GM19395 (cell line): ENCODE measurements around the gene SNTG2.

Experiments
- ATAC-seq: cut with Tn5 transposase; IDR thresholded peaks from one replicate; pipeline ENCODE4 v1.9.1; 2021; ENCODE audit warnings: mild to moderate bottlenecking, moderate library complexity; ENCODE audit not compliant: unreplicated experiment

SNTG2 gene

GRCh38 chr2:1306014-1306686, 355.5 kb downstream of the SNTG2 start:
- no peak for ATAC-seq

DNA sequence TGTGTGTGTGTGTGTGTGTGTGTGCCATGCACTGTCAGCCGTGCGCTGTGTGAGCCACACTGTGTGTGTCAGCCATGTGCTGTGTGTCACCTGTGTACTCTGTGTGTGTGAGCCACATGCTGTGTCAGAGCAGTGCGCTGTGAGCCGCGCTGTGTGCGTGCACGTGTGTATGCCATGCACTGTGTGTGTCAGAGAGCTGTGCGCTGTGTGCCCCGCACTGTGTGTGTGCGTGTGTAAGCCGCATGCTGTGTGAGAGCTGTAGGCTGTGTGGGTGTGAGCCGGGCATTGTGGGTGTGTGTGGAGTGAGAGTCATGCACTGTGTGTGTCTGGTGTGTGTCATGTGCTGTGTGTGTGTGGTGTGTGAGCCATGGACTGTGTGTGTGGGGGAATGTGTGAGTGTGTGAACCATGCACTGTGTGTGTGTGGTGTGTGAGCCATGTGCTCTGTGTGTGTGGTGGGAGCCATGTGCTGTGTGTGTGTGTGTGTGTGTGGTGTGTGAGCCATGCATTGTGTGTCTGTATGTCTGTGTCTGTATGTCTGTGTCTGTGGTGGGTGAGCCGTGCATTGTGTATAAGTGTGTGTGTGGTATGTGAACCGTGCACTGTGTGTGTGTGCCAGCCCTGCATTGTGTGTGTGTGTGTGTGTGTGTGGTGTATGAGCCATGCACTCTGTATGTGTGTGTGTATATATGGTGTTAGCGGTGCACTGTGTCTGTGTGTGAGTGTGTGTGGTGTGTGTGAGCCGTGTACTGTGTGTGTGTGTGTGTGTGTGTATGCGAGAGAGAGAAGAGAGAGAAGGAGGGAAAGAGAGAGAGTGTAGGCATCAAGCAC, 356.3 kb downstream of the SNTG2 start:
- no peak for ATAC-seq

GRCh38 chr2:1307670-1308069, 357.0 kb downstream of the SNTG2 start:
- ATAC-seq, result no peak

DNA sequence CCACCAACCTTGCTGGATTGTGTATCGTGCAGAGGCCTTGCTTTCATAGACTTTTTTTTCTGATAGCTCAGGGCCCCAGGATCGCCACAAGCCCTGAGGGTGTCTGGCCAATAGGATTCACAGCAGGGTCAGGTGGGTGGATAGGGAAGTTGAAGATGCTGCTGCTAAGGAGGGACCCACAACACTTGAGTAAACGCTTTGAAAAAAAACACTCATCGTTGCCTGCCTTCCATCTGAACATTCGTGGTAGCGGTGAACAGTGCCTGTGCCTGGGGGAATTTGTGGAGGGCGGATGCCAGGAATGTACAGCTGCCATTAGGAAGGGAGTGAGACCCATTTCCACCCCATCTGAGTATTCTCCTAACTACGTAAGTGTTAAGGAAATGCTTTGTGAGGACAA, 358.0 kb downstream of the SNTG2 start:
- no peak for ATAC-seq

DNA sequence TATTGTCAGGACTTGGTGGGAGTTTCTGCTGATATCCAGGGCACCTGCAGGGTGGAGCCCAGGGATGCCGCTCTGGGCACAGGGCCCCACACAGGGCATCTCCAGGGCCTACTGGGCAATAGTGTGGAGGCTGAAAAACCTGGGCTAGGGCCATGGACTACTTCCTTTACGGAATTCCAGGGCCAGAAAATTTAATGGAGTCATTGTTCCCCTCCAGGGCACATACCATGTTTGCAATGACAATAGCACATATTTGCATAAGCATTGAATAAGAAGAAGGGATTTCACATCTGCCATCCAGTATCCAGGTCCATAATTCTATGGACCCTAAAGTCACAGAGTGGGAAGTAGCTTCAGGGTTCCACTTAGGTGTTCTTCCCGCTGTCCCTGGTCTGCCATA, 358.9 kb downstream of the SNTG2 start:
- ATAC-seq, result no peak

DNA sequence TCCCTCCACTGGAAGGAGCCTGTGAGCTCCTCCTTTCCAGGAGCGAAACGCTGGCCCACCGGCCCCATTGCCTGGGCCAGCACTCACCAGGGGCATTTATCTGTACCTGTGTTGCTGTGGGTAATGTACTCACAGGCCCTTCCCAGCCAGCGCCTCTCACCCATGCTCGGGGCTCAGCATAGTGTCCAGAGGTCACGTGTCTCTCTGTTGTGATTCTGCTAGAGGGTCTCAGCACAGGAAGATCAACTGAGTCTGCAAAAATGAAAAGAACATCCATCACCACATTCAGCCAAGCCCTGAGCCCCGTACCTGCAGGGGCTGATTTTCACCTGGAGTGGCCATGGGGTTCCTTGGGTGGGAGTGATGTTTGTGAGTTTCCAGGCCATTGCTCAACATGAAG, 359.6 kb downstream of the SNTG2 start:
- ATAC-seq, result no peak

GRCh38 chr2:1310866-1311265, 360.2 kb downstream of the SNTG2 start:
- ATAC-seq, result no peak

DNA sequence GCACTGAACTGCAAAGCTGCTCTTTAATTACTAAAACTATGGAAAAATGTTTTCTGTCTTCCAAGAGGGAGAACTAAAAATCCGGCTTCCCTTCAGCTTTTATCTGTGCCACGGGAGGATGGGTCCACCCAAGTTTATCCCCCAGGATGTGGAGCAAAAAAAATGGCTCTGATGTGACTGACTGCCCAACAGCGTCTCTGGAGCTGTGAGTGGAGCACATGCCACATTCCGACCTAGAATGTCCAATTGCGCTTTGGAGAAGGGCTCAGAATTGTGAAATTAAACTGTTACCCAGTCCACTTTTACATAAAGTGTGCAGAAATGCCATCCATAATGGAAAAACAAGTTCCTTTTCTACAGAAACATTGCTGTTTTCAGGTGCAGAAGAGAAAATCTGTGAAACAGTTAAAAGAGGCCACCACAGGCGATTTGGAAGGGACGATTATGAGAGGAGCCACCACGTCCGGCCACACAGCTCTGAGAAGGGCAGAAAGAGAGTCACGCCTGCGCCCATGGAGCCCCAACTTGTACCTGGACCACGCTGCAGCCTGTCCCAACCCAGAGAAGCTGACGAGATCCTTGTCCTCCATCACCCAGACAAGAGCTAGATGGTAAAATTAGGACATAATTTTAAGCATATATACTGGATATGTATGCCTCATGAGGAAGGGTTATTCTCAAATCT, 362.7 kb downstream of the SNTG2 start:
- no peak for ATAC-seq

DNA sequence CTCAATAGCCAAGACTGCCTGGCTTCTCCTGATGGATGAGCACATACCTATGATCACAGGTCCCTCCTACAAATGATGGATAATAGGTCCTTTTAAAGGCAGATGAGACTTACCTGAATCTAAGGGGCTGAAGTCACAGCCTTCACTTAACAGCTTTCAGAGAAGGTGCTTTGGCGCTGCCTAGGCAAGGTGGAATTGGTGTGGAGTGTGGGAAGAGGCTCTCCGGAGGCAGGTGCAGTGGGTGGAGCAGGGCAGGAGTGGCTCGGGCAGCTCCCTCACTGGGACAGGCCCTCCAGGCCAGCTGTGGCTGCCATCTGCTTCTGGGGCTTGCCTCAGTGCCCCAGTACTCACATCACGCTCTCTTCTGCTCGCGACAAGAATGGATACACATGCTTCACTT, 363.6 kb downstream of the SNTG2 start:
- ATAC-seq, result no peak

GRCh38 chr2:1318366-1319009, 367.8 kb downstream of the SNTG2 start:
- ATAC-seq, result no peak

- ATAC-seq, result no peak
Observed at GRCh38 chr2:1319393-1319792, 368.7 kb downstream of the SNTG2 start.

DNA sequence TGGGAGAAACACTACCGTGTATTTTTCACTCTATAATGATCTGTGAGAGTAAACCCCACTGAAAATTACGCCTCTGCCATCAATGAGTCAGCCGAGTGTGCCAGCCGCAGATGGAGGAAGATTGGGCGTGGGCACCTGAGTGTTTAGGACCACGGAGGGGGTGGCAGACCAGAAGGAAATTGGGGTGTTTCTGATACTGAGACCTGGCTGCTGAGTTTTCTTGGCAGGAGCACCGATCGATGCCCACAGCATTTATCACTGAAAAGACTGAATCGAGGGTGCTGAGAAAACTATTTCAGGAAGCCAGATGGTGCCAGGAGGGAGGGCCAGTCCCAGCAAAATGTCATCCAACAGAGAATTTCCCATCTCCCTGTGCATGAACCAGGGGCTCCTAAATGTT, 370.7 kb downstream of the SNTG2 start:
- ATAC-seq, result no peak

- no peak for ATAC-seq
Observed at GRCh38 chr2:1324884-1325283, 374.2 kb downstream of the SNTG2 start.

DNA sequence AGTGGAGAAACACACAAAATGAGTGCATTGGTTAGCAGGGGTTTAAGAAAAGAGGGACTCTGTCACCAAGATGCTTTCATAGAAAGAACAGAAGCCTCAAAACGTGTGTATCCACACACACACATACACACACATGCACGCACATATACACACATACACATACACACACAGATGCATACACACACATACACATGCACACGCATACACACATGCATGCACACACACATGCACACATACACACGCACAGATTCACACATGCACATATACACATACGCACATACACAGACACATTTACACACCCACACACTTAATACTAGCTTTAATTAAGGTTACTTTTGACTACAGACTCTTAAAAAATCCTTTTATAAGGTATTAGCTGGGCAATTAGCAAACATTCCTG, 378.0 kb downstream of the SNTG2 start:
- ATAC-seq, result no peak

DNA sequence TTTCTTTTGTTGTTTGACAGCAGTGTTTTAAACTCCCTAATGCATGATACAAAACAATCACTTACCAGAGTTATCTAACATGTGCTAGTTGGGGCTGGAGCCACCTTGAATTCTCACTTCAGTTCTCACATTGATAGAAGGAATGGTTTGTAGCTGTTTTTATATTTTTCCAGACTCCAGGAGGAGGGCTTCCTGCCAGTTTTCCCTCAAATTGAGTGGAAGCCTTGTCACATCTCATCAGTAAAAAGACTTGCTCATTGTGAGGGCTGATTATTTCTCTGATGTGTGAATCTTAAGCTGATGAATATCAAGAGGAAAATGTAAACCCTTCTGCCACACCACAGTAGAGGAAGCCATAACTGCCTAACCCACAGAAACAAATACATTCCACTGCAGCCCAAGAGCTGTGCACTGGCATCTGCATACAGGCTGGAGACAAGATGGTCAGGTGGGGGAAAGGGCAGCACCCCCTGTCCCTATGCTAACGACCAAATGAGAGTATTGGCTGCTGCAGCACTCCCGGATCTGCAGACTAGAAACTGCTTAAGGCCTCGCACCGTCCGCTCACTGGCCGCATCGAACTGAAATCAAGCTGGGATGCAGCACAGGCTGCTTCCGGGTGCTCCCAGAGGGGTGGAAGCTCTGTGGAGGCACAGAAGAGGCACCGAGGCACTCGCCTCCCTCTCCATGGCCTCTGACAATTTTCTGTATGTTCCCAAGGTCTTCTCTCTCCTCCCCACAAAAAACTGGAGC, 388.9 kb downstream of the SNTG2 start:
- ATAC-seq, result no peak

- ATAC-seq, result no peak
Observed at GRCh38 chr2:1340141-1340512, 389.5 kb downstream of the SNTG2 start.

GRCh38 chr2:1341404-1342120, 390.9 kb downstream of the SNTG2 start:
- no peak for ATAC-seq

DNA sequence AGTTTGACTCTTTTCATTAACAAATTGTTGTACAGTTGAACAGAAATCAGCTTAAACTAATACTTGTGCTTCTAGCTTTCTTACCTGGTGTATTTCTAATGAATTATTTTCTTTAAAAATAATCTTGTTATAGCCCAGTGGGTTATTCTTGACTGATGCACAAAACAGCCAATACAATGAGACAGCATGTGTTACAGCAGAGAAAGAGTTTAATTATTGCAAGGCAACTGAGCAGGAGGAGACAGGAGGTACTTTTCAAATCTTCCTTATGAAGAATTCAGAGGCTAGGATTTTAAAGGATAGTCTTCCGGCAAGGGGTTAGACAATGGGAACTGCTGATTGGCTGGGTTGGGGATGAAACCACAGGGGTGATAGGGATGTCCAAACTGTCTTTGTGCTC, 398.1 kb downstream of the SNTG2 start:
- ATAC-seq, result no peak

GRCh38 chr2:1350111-1350510, 399.5 kb downstream of the SNTG2 start:
- ATAC-seq, result no peak

DNA sequence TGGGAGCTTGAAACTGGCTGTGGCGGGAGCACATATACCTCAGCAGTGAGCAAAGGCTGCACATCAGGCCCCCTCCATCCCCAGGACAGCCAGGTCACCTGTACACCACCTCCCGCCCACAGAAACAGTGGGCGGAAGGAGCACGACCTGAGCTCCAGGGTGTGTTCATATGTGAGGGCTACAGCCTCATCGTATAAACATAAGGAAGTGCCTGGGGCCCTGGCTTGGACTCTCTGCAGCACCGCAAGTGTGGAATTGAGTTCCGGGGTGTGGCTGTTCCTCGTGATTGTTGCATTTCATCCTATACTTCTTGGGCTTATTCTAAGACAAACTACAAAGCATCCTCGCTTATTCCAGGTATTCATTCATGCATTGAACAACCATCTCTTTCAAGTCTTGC, 402.5 kb downstream of the SNTG2 start:
- no peak for ATAC-seq
